Ascending aorta (tissue), 2 donors: ENCODE measurements around the gene DRD3. TPM values are rescaled to one million over a fixed set of nuclear protein-coding genes. Genes with fewer than 3 reads are reported as not detected.

Experiments
- DNase-seq, 2 donors: peaks; one replicate each; pipeline ENCODE4 v3.0.0-alpha.2; 2019; ENCODE audit warnings: low spot score in 2 of 2
- H3K27ac ChIP-seq, 2 donors: fragments of 200-600 bp; sonication (generic); one replicate each; pipeline ENCODE4 v1.5.1; 2016 to 2017; ENCODE audit warnings: mild to moderate bottlenecking in 1 of 2
- H3K27me3 ChIP-seq: fragments of 200-600 bp; sonication (generic); one replicate; pipeline ENCODE4 v1.5.1; 2017
- H3K36me3 ChIP-seq, 2 donors: fragments of 200-600 bp; sonication (generic); one replicate each; pipeline ENCODE4 v1.5.1; 2016
- H3K4me1 ChIP-seq, 2 donors: fragments of 200-600 bp; sonication (generic); one replicate each; pipeline ENCODE4 v1.5.1; 2016 to 2017; ENCODE audit warnings: mild to moderate bottlenecking in 1 of 2
- H3K4me3 ChIP-seq, 2 donors: fragments of 200-600 bp; sonication (generic); one replicate each; pipeline ENCODE4 v1.5.1; 2016 to 2017; ENCODE audit warnings: mild to moderate bottlenecking in 1 of 2
- H3K9me3 ChIP-seq, 2 donors: fragments of 200-600 bp; sonication (generic); one replicate each; pipeline ENCODE4 v1.5.1; 2016
- CTCF ChIP-seq, 3 experiments: fragments of 200-600 bp in 2 of 3; fragments of 450-650 bp in 1 of 3; sonication (generic) in 2 of 3; IDR thresholded peaks; one replicate each; pipeline ENCODE4 v1.5.1; 2016 to 2019; ENCODE audit warnings: antibody characterized with exemption in 3 of 3, mild to moderate bottlenecking in 1 of 3, moderate library complexity in 1 of 3
- intact Hi-C: fragments of 100-400 bp; cut with DNase I; formaldehyde crosslinking; loops from one replicate; pipeline ENCODE4 v1.15.1; 2023
- total RNA-seq: library from RNA; depleted of rRNA; stranded (reverse); fragments of >200 nt; gene quantifications from one replicate; pipeline ENCODE4 v1.1.0, GENCODE V29; 2016

DRD3 gene
- total RNA-seq, 1 donor from 2014 or later = not detected

- Histone ChIP-seq H3K27ac (no peak overlapping the region), H3K9me3 (peaks cover 0 to 13% of the 10 kb centered on the region in 2 donors), H3K27me3 (no peaks in the 10 kb centered on the region), H3K4me3 (no peak overlapping the region), H3K4me1 (no peaks in the 10 kb centered on the region), H3K36me3 (no peaks in the 10 kb centered on the region)
- no peak for DNase-seq
- intact Hi-C loops = no loop called here
- TF ChIP-seq CTCF (IDR thresholded peaks at IDR 0.05) = no peak
These were observed 42.5 kb upstream of the DRD3 start for GRCh38 chr3:114221165-114221880.

GRCh38 chr3:114219741-114220140 is 40.9 kb upstream of the DRD3 start:
- TF ChIP-seq CTCF (IDR thresholded peaks at IDR 0.05) = no peak
- H3K36me3 ChIP-seq = no peaks in the 10 kb centered on the region
- H3K9me3 ChIP-seq = peaks cover 0 to 5% of the 10 kb centered on the region in 2 donors
- no peak for DNase-seq
- H3K27ac ChIP-seq = no peak overlapping the region
- H3K4me3 ChIP-seq = no peak overlapping the region
- no peaks in the 10 kb centered on the region for H3K4me1 ChIP-seq
- intact Hi-C loops = no loop called here
- no peaks in the 10 kb centered on the region for H3K27me3 ChIP-seq

- Histone ChIP-seq H3K4me1 (no peaks in the 10 kb centered on the region), H3K9me3 (no peaks in the 10 kb centered on the region), H3K4me3 (no peak overlapping the region), H3K27ac (no peak overlapping the region), H3K36me3 (no peaks in the 10 kb centered on the region), H3K27me3 (no peaks in the 10 kb centered on the region)
- TF ChIP-seq CTCF (IDR thresholded peaks at IDR 0.05) = no peak
- intact Hi-C loops = no loop called here
- no peak for DNase-seq
These were observed 39.8 kb upstream of the DRD3 start for GRCh38 chr3:114218578-114219185.

- no peaks in the 10 kb centered on the region for H3K4me1 ChIP-seq
- no peak for DNase-seq
- intact Hi-C loops = no loop called here
- no peaks in the 10 kb centered on the region for H3K9me3 ChIP-seq
- no peak for TF ChIP-seq CTCF (IDR thresholded peaks at IDR 0.05)
- H3K4me3 ChIP-seq = no peak overlapping the region
- no peaks in the 10 kb centered on the region for H3K36me3 ChIP-seq
- H3K27ac ChIP-seq = no peak overlapping the region
- H3K27me3 ChIP-seq = no peaks in the 10 kb centered on the region
These were observed 39.2 kb upstream of the DRD3 start for GRCh38 chr3:114218006-114218405.

GRCh38 chr3:114217266-114217665 is 38.4 kb upstream of the DRD3 start:
- intact Hi-C loops = no loop called here
- no peaks in the 10 kb centered on the region for H3K9me3 ChIP-seq
- no peaks in the 10 kb centered on the region for H3K27me3 ChIP-seq
- H3K4me3 ChIP-seq = no peak overlapping the region
- no peak for TF ChIP-seq CTCF (IDR thresholded peaks at IDR 0.05)
- H3K27ac ChIP-seq = no peak overlapping the region
- DNase-seq = no peak
- H3K4me1 ChIP-seq = no peaks in the 10 kb centered on the region
- no peaks in the 10 kb centered on the region for H3K36me3 ChIP-seq
